HL-60 (cell line): ENCODE data around the gene GLIS1.

Source experiments
- DNase-seq, 2 experiments: peaks; one replicate each; pipeline ENCODE4 v3.0.0-alpha.2; 2010 to 2020; ENCODE audit warnings: low read depth in 1 of 2, low spot score in 1 of 2
- H3K27ac ChIP-seq: fragments of 250-450 bp; sonication (Bioruptor Pico); replicated peaks from 2 replicates; pipeline ENCODE4 v1.5.1; 2020; ENCODE audit warnings: mild to moderate bottlenecking, moderate library complexity
- H3K27me3 ChIP-seq: fragments of 250-450 bp; sonication (Bioruptor Pico); 2 replicates; pipeline ENCODE4 v1.5.1; 2021; ENCODE audit warnings: mild to moderate bottlenecking, moderate library complexity; ENCODE audit not compliant: insufficient read depth, poor library complexity, severe bottlenecking
- H3K4me3 ChIP-seq: replicated peaks from 2 replicates; pipeline ENCODE4 v1.5.1; 2011; ENCODE audit warnings: mild to moderate bottlenecking, control low read depth, low read length; ENCODE audit not compliant: insufficient read depth
- GABPA ChIP-seq: IDR thresholded peaks from 2 replicates; pipeline ENCODE4 v1.6.1; 2012; ENCODE audit warnings: low read depth
- POLR2AphosphoS5 ChIP-seq: IDR thresholded peaks from 2 replicates; pipeline ENCODE4 v1.6.1; 2012; ENCODE audit warnings: low read depth
- SPI1 ChIP-seq: IDR thresholded peaks from 2 replicates; pipeline ENCODE4 v1.6.1; 2012; ENCODE audit warnings: low read depth, mild to moderate bottlenecking, borderline replicate concordance
- TF ChIP-seq, protein P1 (sequence below): IDR thresholded peaks from one replicate; pipeline ENCODE4 v1.5.1; 2011; ENCODE audit warnings: low read length, control low read depth, inconsistent platforms; ENCODE audit not compliant: insufficient read depth
- TF ChIP-seq, protein P2 (sequence below): IDR thresholded peaks from 2 replicates; pipeline ENCODE4 v1.6.1; 2012; ENCODE audit warnings: low read depth; ENCODE audit not compliant: insufficient replicate concordance

The GLIS1 gene

DNA sequence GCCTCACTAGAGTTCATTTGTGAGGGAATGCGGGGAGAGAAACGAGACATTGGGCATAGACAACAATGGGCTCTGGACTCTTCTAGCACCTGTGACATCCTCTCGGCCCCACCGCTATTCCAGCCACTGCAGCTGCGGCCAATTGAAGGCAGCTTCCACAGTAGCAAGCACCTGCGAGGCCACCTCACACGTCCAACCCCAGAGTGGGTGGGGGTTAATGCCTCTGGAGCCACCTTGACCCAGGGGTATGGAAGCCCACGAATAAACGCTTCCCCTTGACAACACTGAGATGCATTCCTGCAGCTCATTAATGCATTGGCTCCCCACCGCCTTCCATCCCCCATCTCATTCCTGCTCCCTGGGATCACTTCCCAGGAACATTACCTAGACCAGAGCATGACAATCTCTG is 104.4 kb downstream of the GLIS1 start:
- H3K27me3 ChIP-seq = peaks cover 5% of the 10 kb centered on the region
- H3K27ac ChIP-seq = no peak overlapping the region
- DNase-seq = no peak
- no peak overlapping the region for H3K4me3 ChIP-seq
- TF ChIP-seq, protein P1, sequence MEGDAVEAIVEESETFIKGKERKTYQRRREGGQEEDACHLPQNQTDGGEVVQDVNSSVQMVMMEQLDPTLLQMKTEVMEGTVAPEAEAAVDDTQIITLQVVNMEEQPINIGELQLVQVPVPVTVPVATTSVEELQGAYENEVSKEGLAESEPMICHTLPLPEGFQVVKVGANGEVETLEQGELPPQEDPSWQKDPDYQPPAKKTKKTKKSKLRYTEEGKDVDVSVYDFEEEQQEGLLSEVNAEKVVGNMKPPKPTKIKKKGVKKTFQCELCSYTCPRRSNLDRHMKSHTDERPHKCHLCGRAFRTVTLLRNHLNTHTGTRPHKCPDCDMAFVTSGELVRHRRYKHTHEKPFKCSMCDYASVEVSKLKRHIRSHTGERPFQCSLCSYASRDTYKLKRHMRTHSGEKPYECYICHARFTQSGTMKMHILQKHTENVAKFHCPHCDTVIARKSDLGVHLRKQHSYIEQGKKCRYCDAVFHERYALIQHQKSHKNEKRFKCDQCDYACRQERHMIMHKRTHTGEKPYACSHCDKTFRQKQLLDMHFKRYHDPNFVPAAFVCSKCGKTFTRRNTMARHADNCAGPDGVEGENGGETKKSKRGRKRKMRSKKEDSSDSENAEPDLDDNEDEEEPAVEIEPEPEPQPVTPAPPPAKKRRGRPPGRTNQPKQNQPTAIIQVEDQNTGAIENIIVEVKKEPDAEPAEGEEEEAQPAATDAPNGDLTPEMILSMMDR = no peak
- TF ChIP-seq POLR2AphosphoS5 = no peak
- no peak for TF ChIP-seq GABPA
- no peak for TF ChIP-seq SPI1
- TF ChIP-seq, protein P2, sequence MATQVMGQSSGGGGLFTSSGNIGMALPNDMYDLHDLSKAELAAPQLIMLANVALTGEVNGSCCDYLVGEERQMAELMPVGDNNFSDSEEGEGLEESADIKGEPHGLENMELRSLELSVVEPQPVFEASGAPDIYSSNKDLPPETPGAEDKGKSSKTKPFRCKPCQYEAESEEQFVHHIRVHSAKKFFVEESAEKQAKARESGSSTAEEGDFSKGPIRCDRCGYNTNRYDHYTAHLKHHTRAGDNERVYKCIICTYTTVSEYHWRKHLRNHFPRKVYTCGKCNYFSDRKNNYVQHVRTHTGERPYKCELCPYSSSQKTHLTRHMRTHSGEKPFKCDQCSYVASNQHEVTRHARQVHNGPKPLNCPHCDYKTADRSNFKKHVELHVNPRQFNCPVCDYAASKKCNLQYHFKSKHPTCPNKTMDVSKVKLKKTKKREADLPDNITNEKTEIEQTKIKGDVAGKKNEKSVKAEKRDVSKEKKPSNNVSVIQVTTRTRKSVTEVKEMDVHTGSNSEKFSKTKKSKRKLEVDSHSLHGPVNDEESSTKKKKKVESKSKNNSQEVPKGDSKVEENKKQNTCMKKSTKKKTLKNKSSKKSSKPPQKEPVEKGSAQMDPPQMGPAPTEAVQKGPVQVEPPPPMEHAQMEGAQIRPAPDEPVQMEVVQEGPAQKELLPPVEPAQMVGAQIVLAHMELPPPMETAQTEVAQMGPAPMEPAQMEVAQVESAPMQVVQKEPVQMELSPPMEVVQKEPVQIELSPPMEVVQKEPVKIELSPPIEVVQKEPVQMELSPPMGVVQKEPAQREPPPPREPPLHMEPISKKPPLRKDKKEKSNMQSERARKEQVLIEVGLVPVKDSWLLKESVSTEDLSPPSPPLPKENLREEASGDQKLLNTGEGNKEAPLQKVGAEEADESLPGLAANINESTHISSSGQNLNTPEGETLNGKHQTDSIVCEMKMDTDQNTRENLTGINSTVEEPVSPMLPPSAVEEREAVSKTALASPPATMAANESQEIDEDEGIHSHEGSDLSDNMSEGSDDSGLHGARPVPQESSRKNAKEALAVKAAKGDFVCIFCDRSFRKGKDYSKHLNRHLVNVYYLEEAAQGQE = no peak

DNA sequence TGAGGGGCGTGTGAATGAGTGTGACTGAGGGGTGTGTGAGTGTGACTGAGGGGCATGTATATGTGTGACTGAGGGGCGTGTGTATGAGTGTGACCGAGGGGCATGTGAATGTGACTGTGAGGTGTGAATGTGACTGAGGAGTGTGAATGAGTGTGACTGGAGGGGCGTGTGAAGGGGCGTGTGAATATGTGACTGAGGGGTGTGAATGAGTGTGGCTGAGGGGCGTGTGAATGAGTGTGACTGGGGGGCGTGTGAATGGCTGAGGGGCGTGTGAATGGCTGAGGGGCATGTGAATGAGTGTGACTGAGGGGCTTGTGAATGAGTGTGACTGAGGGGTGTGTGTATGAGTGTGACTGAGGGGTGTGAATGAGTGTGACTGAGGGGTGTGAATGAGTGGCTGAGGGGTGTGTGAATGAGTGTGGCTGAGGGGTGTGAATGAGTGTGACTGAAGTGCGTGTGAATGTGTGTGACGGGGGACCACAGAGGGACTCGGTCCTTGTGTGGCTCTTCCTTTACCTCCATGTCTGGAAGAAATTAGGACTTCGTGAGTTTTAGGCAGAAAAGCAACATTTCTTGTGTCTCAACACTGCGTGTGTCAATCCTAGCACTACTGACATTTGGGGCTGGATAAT is 105.8 kb downstream of the GLIS1 start:
- TF ChIP-seq GABPA (no peak), POLR2AphosphoS5 (no peak), SPI1 (no peak)
- TF ChIP-seq, protein P1 = no peak
- TF ChIP-seq, protein P2 = no peak
- DNase-seq = no peak
- Histone ChIP-seq H3K4me3 (no peak overlapping the region), H3K27ac (no peak overlapping the region), H3K27me3 (peaks cover 5% of the 10 kb centered on the region)

DNA sequence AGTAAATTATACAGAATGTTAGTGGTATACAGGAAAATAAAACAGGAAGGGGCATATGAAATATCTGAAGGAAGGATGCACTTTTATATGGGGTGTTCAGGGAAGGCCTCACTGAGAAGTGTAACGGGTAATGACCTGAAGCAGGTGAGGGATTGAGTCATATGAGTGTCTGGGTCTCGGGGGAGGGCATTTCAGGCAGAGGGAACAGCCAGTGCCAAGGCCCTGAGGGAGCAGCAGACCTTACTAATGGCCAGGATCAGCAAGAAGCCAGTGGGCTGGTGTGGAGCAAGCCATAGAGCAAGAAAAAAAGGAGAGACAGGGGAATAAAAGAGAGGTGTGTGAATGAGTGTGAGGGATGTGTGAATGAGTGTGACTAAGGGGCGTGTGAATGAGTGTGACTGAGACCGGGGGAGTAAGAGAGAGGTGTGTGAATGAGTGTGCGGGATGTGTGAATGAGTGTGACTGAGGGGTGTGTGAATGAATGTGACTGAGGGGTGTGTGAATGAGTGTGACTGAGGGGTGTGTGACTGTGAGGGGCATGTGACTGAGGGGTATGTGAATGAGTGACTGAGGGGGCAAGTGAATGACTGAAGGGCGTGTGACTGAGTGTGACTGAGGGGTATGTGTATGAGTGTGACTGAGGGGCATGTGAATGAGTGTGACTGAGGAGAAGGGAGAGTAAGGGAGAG is 107.2 kb downstream of the GLIS1 start:
- no peak overlapping the region for H3K27ac ChIP-seq
- H3K27me3 ChIP-seq = peaks cover 5% of the 10 kb centered on the region
- no peak for DNase-seq
- no peak overlapping the region for H3K4me3 ChIP-seq
- TF ChIP-seq, protein P2 = no peak
- TF ChIP-seq SPI1 = no peak
- no peak for TF ChIP-seq POLR2AphosphoS5
- no peak for TF ChIP-seq GABPA
- TF ChIP-seq, protein P1 = no peak
